ENCODE data around the gene UBAC1. TPM values are rescaled to one million over a fixed set of nuclear protein-coding genes. Genes with fewer than 3 reads are reported as not detected.

Gene UBAC1
- total RNA-seq, 1 experiment from 2014 or later, result 55.4 TPM

DNA sequence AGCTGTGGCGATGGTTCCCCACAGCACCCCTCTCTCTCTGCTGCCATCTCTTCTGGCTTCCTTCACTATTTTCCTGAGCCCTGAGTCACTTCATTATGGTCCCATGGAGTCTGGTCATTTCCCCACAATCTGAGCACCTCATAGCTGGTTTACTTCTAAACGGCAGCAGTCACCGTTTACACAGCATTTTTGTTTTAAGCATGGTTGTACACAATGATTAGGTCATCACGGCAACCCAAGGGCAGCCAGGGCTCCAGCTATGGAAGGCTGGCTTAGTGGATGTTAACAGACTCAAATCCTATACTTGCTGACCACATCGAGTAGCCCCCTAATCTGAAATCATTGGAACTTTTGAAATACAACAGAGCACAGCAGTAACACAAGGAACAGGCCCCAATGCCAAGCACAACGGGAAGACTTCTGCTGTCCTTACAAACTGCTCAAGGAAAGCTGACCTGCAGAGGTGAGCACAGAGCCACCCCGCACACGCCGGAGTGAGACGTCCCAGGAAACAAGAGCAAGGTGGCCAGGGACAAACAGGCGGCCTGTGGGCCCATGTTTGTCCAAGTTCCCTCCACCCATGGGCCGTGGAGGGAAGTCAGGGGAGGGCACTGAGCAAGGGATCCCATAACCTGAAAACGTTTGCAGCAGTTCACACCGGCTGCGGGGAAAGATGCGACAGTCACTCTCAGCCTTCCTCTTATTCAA is 76.7 kb downstream of the UBAC1 start:
- Mint-ChIP-seq H3K27ac (ENCODE audit: unreplicated experiment) (peak overlapping the region; percentile 58), H3K9me3 (ENCODE audit: unreplicated experiment) (no peaks in the 10 kb centered on the region), H3K27me3 (ENCODE audit: insufficient read depth, unreplicated experiment) (no peaks in the 10 kb centered on the region), H3K4me1 (ENCODE audit: low read depth, unreplicated experiment) (peaks cover 31% of the 10 kb centered on the region), H3K4me3 (ENCODE audit: unreplicated experiment) (no peak overlapping the region), H3K36me3 (ENCODE audit: insufficient read depth, unreplicated experiment) (peaks cover 16% of the 10 kb centered on the region)
- intact Hi-C loops (cut with micrococcal nuclease; ENCODE audit: unreplicated experiment), result no loop called here
- CTCF ChIA-PET, result no interaction called here
- no TSS peak for BruUV-seq (replicated peaks)
- Histone ChIP-seq H3K27me3 (replicated peaks; ENCODE audit: control insufficient read depth, insufficient read depth, low read length) (no peaks in the 10 kb centered on the region), H3K9me3 (no peaks in the 10 kb centered on the region), H3K36me3 (ENCODE audit: control insufficient read depth, insufficient read depth, low read length) (no peaks in the 10 kb centered on the region; the same call in 1 of the 2 replicates), H3K4me1 (no peaks in the 10 kb centered on the region), H3K4me3 (ENCODE audit: low read depth, low read length) (no peak overlapping the region)
- DNase-seq, result no peak
- POLR2A ChIA-PET, result no interaction called here
- TF ChIP-seq CTCF (IDR thresholded peaks at IDR 0.05; ENCODE audit: insufficient read depth in 1 of 2, low read depth in 1 of 2, low read length in 1 of 2, severe bottlenecking in 1 of 2, unreplicated experiment in 1 of 2), result no peak

GRCh38 chr9:135883410-135884089 is 77.6 kb downstream of the UBAC1 start:
- Histone ChIP-seq H3K9me3 (no peaks in the 10 kb centered on the region), H3K4me3 (ENCODE audit: low read depth, low read length) (no peak overlapping the region), H3K4me1 (no peaks in the 10 kb centered on the region), H3K27me3 (replicated peaks; ENCODE audit: control insufficient read depth, insufficient read depth, low read length) (no peaks in the 10 kb centered on the region), H3K36me3 (ENCODE audit: control insufficient read depth, insufficient read depth, low read length) (no peaks in the 10 kb centered on the region; the same call in 1 of the 2 replicates)
- Mint-ChIP-seq H3K4me1 (ENCODE audit: low read depth, unreplicated experiment) (peaks cover 31% of the 10 kb centered on the region), H3K4me3 (ENCODE audit: unreplicated experiment) (no peak overlapping the region), H3K36me3 (ENCODE audit: insufficient read depth, unreplicated experiment) (peaks cover 21% of the 10 kb centered on the region), H3K9me3 (ENCODE audit: unreplicated experiment) (no peaks in the 10 kb centered on the region), H3K27ac (ENCODE audit: unreplicated experiment) (peak overlapping the region; percentile 58), H3K27me3 (ENCODE audit: insufficient read depth, unreplicated experiment) (no peaks in the 10 kb centered on the region)
- POLR2A ChIA-PET, result no interaction called here
- intact Hi-C loops (cut with micrococcal nuclease; ENCODE audit: unreplicated experiment), result no loop called here
- no peak for TF ChIP-seq CTCF (IDR thresholded peaks at IDR 0.05; ENCODE audit: insufficient read depth in 1 of 2, low read depth in 1 of 2, low read length in 1 of 2, severe bottlenecking in 1 of 2, unreplicated experiment in 1 of 2)
- no peak for DNase-seq
- CTCF ChIA-PET, result no interaction called here
- BruUV-seq (replicated peaks), result no TSS peak

Other genes with a start within 250 kb of the UBAC1 start
- gene CAMSAP1, start 53.8 kb downstream of the UBAC1 start, total RNA-seq (2022), result 31.3 and 38.2 TPM in 2 replicates
- 20.3 and 22.0 TPM in 2 replicates for gene NACC2, start 133.9 kb upstream of the UBAC1 start, total RNA-seq (2022)
- gene TMEM250, start 157.5 kb upstream of the UBAC1 start, total RNA-seq (2022), result 35.6 and 38.2 TPM in 2 replicates
- gene LHX3, start 243.8 kb upstream of the UBAC1 start, total RNA-seq (2022), result 1.1 and 1.2 TPM in 2 replicates

All from Caco-2 (cell line).